Measurements from ENCODE around the gene MDFIC. TPM values are rescaled to one million over a fixed set of nuclear protein-coding genes. Genes with fewer than 3 reads are reported as not detected.

Gene MDFIC
- total RNA-seq, 6 donors from 2014 or later: 13.8 to 63.9 (median 31.8) TPM

GRCh38 chr7:115054478-115055065 lies 132.7 kb downstream of the MDFIC start:
- Histone ChIP-seq H3K27ac (no peak overlapping the region), H3K27me3 (no peaks in the 10 kb centered on the region), H3K4me1 (no peaks in the 10 kb centered on the region), H3K36me3 (no peaks in the 10 kb centered on the region), H3K9me3 (no peaks in the 10 kb centered on the region), H3K4me3 (no peak overlapping the region)
- DNase-seq (no peak), ATAC-seq (ENCODE audit: low FRiP score in 2 of 2) (peak in 1 of 2 donors; percentile 65)
- 48 to 61% methylated on average over 3 of the region's 3 CpGs for WGBS, 2 donors
- TF ChIP-seq POLR2A (IDR thresholded peaks at IDR 0.05) (no peak), POLR2AphosphoS5 (IDR thresholded peaks at IDR 0.05) (no peak), EP300 (IDR thresholded peaks at IDR 0.05) (no peak), CTCF (IDR thresholded peaks at IDR 0.05) (no peak)

GRCh38 chr7:115056019-115056418 lies 134.1 kb downstream of the MDFIC start:
- TF ChIP-seq POLR2AphosphoS5 (IDR thresholded peaks at IDR 0.05): no peak
- TF ChIP-seq EP300 (IDR thresholded peaks at IDR 0.05): no peak
- no peak for TF ChIP-seq CTCF (IDR thresholded peaks at IDR 0.05)
- no peak for TF ChIP-seq POLR2A (IDR thresholded peaks at IDR 0.05)
- Histone ChIP-seq H3K4me1 (no peaks in the 10 kb centered on the region), H3K27ac (no peak overlapping the region), H3K9me3 (no peaks in the 10 kb centered on the region), H3K27me3 (no peaks in the 10 kb centered on the region), H3K36me3 (no peaks in the 10 kb centered on the region), H3K4me3 (no peak overlapping the region)
- 66 to 81% methylated on average over 2 of the region's 2 CpGs for WGBS, 2 donors
- no peak for DNase-seq
- ATAC-seq (ENCODE audit: low FRiP score in 2 of 2): no peak

- H3K4me1 ChIP-seq: no peaks in the 10 kb centered on the region
- no peaks in the 10 kb centered on the region for H3K9me3 ChIP-seq
- H3K27ac ChIP-seq: no peak overlapping the region
- no peaks in the 10 kb centered on the region for H3K27me3 ChIP-seq
- no peaks in the 10 kb centered on the region for H3K36me3 ChIP-seq
- DNase-seq (no peak), ATAC-seq (ENCODE audit: low FRiP score in 2 of 2) (no peak)
- TF ChIP-seq EP300 (IDR thresholded peaks at IDR 0.05): no peak
- TF ChIP-seq POLR2AphosphoS5 (IDR thresholded peaks at IDR 0.05): no peak
- 79 to 88% methylated on average over 3 of the region's 3 CpGs for WGBS, 2 donors
- no peak overlapping the region for H3K4me3 ChIP-seq
Measured at GRCh38 chr7:115058726-115059125, 136.8 kb downstream of the MDFIC start.

- H3K27ac ChIP-seq: no peak overlapping the region
- no peaks in the 10 kb centered on the region for H3K27me3 ChIP-seq
- no peaks in the 10 kb centered on the region for H3K9me3 ChIP-seq
- H3K36me3 ChIP-seq: no peaks in the 10 kb centered on the region
- H3K4me1 ChIP-seq: no peaks in the 10 kb centered on the region
- no peak for DNase-seq
- TF ChIP-seq CTCF (IDR thresholded peaks at IDR 0.05): no peak
- no peak for TF ChIP-seq EP300 (IDR thresholded peaks at IDR 0.05)
- TF ChIP-seq POLR2A (IDR thresholded peaks at IDR 0.05): no peak
- TF ChIP-seq POLR2AphosphoS5 (IDR thresholded peaks at IDR 0.05): no peak
- no peak overlapping the region for H3K4me3 ChIP-seq
- ATAC-seq (ENCODE audit: low FRiP score in 2 of 2): peak in 1 of 2 donors; percentile 34
Measured at GRCh38 chr7:115059321-115059720, 137.4 kb downstream of the MDFIC start.

GRCh38 chr7:115060095-115060870 lies 138.4 kb downstream of the MDFIC start:
- 65 to 77% methylated on average over 5 of the region's 5 CpGs for WGBS, 2 donors
- Histone ChIP-seq H3K9me3 (no peaks in the 10 kb centered on the region), H3K27me3 (no peaks in the 10 kb centered on the region), H3K4me3 (no peak overlapping the region), H3K27ac (no peak overlapping the region), H3K4me1 (no peaks in the 10 kb centered on the region), H3K36me3 (no peaks in the 10 kb centered on the region)
- TF ChIP-seq POLR2A (IDR thresholded peaks at IDR 0.05) (no peak), EP300 (IDR thresholded peaks at IDR 0.05) (no peak), CTCF (IDR thresholded peaks at IDR 0.05) (no peak), POLR2AphosphoS5 (IDR thresholded peaks at IDR 0.05) (no peak)
- ATAC-seq (ENCODE audit: low FRiP score in 2 of 2) (peak in 1 of 2 donors; percentile 68), DNase-seq (no peak)

Data from upper lobe of left lung (tissue), 6 donors.